T-cell (primary cell): ENCODE data around the gene STX16. TPM values are rescaled to one million over a fixed set of nuclear protein-coding genes. Genes with fewer than 3 reads are reported as not detected.

ENCODE experiments used
- ATAC-seq, 4 experiments: fragments of 200-7000 bp in 3 of 4; fragments of 150-1000 bp in 1 of 4; cut with Tn5 transposase; replicated peaks in 1 of 4; 1 replicate in 3 of 4; 2 replicates in 1 of 4; pipeline ENCODE4 v1.10.0; 2021; ENCODE audit warnings: moderate library complexity in 3 of 4, mild to moderate bottlenecking in 2 of 4, moderate number of reproducible peaks in 1 of 4
- CTCF ChIA-PET, 2 donors: fragments of 300-600 bp; sonication (Branson Sonifier 250); formaldehyde crosslinking; loops; one replicate each; lab custom pipeline; 2022; ENCODE audit warnings: antibody characterized with exemption in 2 of 2; lab: Charles Lee
- POLR2A ChIA-PET, 2 donors: fragments of 300-600 bp; sonication (Branson Sonifier 250); formaldehyde crosslinking; loops; one replicate each; lab custom pipeline; 2022; ENCODE audit warnings: antibody characterized with exemption in 2 of 2; lab: Charles Lee
- DNase-seq, 35 experiments: peaks; one replicate each; pipeline versions ENCODE4 v3.0.0 to v3.0.0-alpha.2; 2013 to 2023
- H3K27ac ChIP-seq: one replicate; pipeline ENCODE4 v1.5.1; 2013; ENCODE audit warnings: low read length
- H3K27me3 ChIP-seq, 2 experiments: replicated peaks in 1 of 2; 1 replicate in 1 of 2; 2 replicates in 1 of 2; pipeline versions ENCODE4 v1.6.1 to v1.7.0; 2013; ENCODE audit warnings: low read length in 1 of 2, mixed read lengths in 1 of 2; ENCODE audit not compliant: control insufficient read depth in 2 of 2, insufficient read depth in 2 of 2; ENCODE audit errors: extremely low read depth in 1 of 2
- H3K36me3 ChIP-seq, 2 donors: 1 replicate in 1 of 2; 2 replicates in 1 of 2; pipeline versions ENCODE4 v1.6.1 to v1.7.0; 2013; ENCODE audit warnings: low read length in 1 of 2; ENCODE audit not compliant: control insufficient read depth in 2 of 2, insufficient read depth in 1 of 2; ENCODE audit errors: extremely low read depth in 1 of 2
- H3K4me1 ChIP-seq, 2 experiments: 1 replicate in 1 of 2; 2 replicates in 1 of 2; pipeline versions ENCODE4 v1.6.1 to v1.7.0; 2013; ENCODE audit warnings: low read length in 2 of 2, mixed read lengths in 1 of 2; ENCODE audit not compliant: insufficient read depth in 2 of 2, control insufficient read depth in 1 of 2; ENCODE audit errors: extremely low read depth in 1 of 2
- H3K4me3 ChIP-seq, 2 donors: 1 replicate in 1 of 2; 2 replicates in 1 of 2; pipeline versions ENCODE4 v1.5.1 to v1.7.0; 2013; ENCODE audit warnings: mild to moderate bottlenecking in 2 of 2, low read length in 1 of 2, moderate library complexity in 1 of 2; ENCODE audit not compliant: control insufficient read depth in 1 of 2; ENCODE audit errors: extremely low read depth in 1 of 2
- H3K9me3 ChIP-seq: 2 replicates; pipeline ENCODE4 v1.7.0; 2013
- H3K27ac Mint-ChIP-seq, 2 donors: one replicate each; pipeline ENCODE4 v1.8.0; 2020 to 2021; ENCODE audit warnings: mild to moderate bottlenecking in 2 of 2, mixed read lengths in 2 of 2
- H3K27me3 Mint-ChIP-seq, 2 donors: one replicate each; pipeline ENCODE4 v1.8.0; 2021 to 2022; ENCODE audit warnings: mixed read lengths in 2 of 2
- H3K36me3 Mint-ChIP-seq: one replicate; pipeline ENCODE4 v1.8.0; 2021; ENCODE audit warnings: mixed read lengths
- H3K4me1 Mint-ChIP-seq, 3 donors: one replicate each; pipeline ENCODE4 v1.8.0; 2020 to 2022; ENCODE audit warnings: mixed read lengths in 3 of 3, mild to moderate bottlenecking in 1 of 3
- H3K4me3 Mint-ChIP-seq, 3 donors: one replicate each; pipeline ENCODE4 v1.8.0; 2020 to 2022; ENCODE audit warnings: mild to moderate bottlenecking in 3 of 3, mixed read lengths in 3 of 3, moderate library complexity in 3 of 3
- H3K9me3 Mint-ChIP-seq, 3 donors: one replicate each; pipeline ENCODE4 v1.8.0; 2020 to 2022; ENCODE audit warnings: mixed read lengths in 3 of 3
- WGBS: methylation state at CpG from one replicate; pipeline ENCODE4 v1.1.5; 2013; ENCODE audit warnings: missing lambda C conversion rate; ENCODE audit not compliant: insufficient coverage; 5-methylcytosine and 5-hydroxymethylcytosine counted together
- total RNA-seq, 35 experiments: library from RNA in 6 of 35; stranded (reverse) in 6 of 35; fragments of 120-200 nt in 1 of 35; gene quantifications; one replicate each; pipeline versions ENCODE4 v1.2.1 to v1.2.4 and lab custom pipeline; 2013 to 2026

Gene STX16
- total RNA-seq, 5 donors from 2014 or later (not counting 1 experiment from before 2014, with no cell fraction given), result 154 to 213 (median 178) TPM

- H3K27me3 ChIP-seq, result no peaks in the 10 kb centered on the region
- Mint-ChIP-seq H3K36me3 (peaks cover 53% of the 10 kb centered on the region), H3K27me3 (no peaks in the 10 kb centered on the region), H3K27ac (no peak overlapping the region), H3K4me3 (no peak overlapping the region), H3K4me1 (peaks cover 16 to 21% (median 19%) of the 10 kb centered on the region in 3 donors), H3K9me3 (no peaks in the 10 kb centered on the region)
- POLR2A ChIA-PET, result no interaction called here
- WGBS, result 100% methylated on average over 2 of the region's 4 CpGs
- DNase-seq (no peak), ATAC-seq (no peak)
- CTCF ChIA-PET, result interaction anchor here in 1 of 2 donors (1.4 kb wide), 1 partner anchor 12 kb away, joined by 3 read pairs; no protein-coding TSS in a partner anchor
- H3K9me3 ChIP-seq, result no peaks in the 10 kb centered on the region
- H3K27ac ChIP-seq, result no peak overlapping the region
- H3K4me3 ChIP-seq, result no peak overlapping the region
- no peaks in the 10 kb centered on the region for H3K4me1 ChIP-seq
- H3K36me3 ChIP-seq, result peaks cover 17 to 76% of the 10 kb centered on the region in 2 donors
Observed at GRCh38 chr20:58670659-58671058, 19.6 kb downstream of the STX16 start.

- Histone ChIP-seq H3K36me3 (peaks cover 14 to 78% of the 10 kb centered on the region in 2 donors), H3K27me3 (no peaks in the 10 kb centered on the region), H3K9me3 (no peaks in the 10 kb centered on the region), H3K27ac (no peak overlapping the region), H3K4me3 (no peak overlapping the region), H3K4me1 (no peaks in the 10 kb centered on the region)
- Mint-ChIP-seq H3K4me1 (peaks cover 0 to 7% (median 5%) of the 10 kb centered on the region in 3 donors), H3K27me3 (no peaks in the 10 kb centered on the region), H3K36me3 (peaks cover 51% of the 10 kb centered on the region), H3K9me3 (no peaks in the 10 kb centered on the region), H3K27ac (no peak overlapping the region), H3K4me3 (no peak overlapping the region)
- ChIA-PET CTCF (no interaction called here), POLR2A (interaction anchor here in 1 of 2 donors (1.1 kb wide), 1 partner anchor 504 kb away, joined by 4 read pairs; no protein-coding TSS in a partner anchor)
- 89% methylated on average over 8 of the region's 9 CpGs for WGBS
- DNase-seq (no peak), ATAC-seq (no peak)
Observed at GRCh38 chr20:58673119-58673518, 22.0 kb downstream of the STX16 start.

GRCh38 chr20:58675146-58675584, 24.1 kb downstream of the STX16 start:
- Mint-ChIP-seq H3K36me3 (peaks cover 55% of the 10 kb centered on the region), H3K4me1 (peaks cover 0 to 7% (median 4%) of the 10 kb centered on the region in 3 donors), H3K4me3 (no peak overlapping the region), H3K27me3 (no peaks in the 10 kb centered on the region), H3K9me3 (no peaks in the 10 kb centered on the region), H3K27ac (no peak overlapping the region)
- Histone ChIP-seq H3K36me3 (peaks cover 5 to 71% of the 10 kb centered on the region in 2 donors), H3K9me3 (no peaks in the 10 kb centered on the region), H3K4me1 (no peaks in the 10 kb centered on the region), H3K27ac (no peak overlapping the region), H3K4me3 (no peak overlapping the region), H3K27me3 (no peaks in the 10 kb centered on the region)
- 97% methylated on average over 18 of the region's 18 CpGs for WGBS
- ChIA-PET CTCF (interaction anchor here in 1 of 2 donors (0.6 kb wide), 1 partner anchor 19 kb away, joined by 4 read pairs; no protein-coding TSS in a partner anchor), POLR2A (no interaction called here)
- DNase-seq (no peak), ATAC-seq (no peak)

GRCh38 chr20:58675641-58676040, 24.6 kb downstream of the STX16 start:
- no peak overlapping the region for H3K27ac Mint-ChIP-seq
- POLR2A ChIA-PET, result no interaction called here
- no peak for ATAC-seq

GRCh38 chr20:58676161-58676560, 25.1 kb downstream of the STX16 start:
- CTCF ChIA-PET, result no interaction called here
- Histone ChIP-seq H3K36me3 (peaks cover 0 to 68% of the 10 kb centered on the region in 2 donors), H3K4me3 (no peak overlapping the region), H3K27me3 (no peaks in the 10 kb centered on the region), H3K27ac (no peak overlapping the region), H3K4me1 (no peaks in the 10 kb centered on the region), H3K9me3 (no peaks in the 10 kb centered on the region)
- POLR2A ChIA-PET, result no interaction called here
- H3K27ac Mint-ChIP-seq, result no peak overlapping the region
- peaks cover 0 to 7% (median 0%) of the 10 kb centered on the region in 3 donors for H3K4me1 Mint-ChIP-seq
- no peak for ATAC-seq
- no peak overlapping the region for H3K4me3 Mint-ChIP-seq
- H3K36me3 Mint-ChIP-seq, result peaks cover 57% of the 10 kb centered on the region
- H3K9me3 Mint-ChIP-seq, result no peaks in the 10 kb centered on the region
- H3K27me3 Mint-ChIP-seq, result no peaks in the 10 kb centered on the region
- WGBS, result over 99% methylated on average over 14 of the region's 19 CpGs
- DNase-seq, result no peak

More at GRCh38 chr20:58675641-58676040, 24.6 kb downstream of the STX16 start:
- Histone ChIP-seq H3K4me3 (no peak overlapping the region), H3K27ac (no peak overlapping the region), H3K4me1 (no peaks in the 10 kb centered on the region), H3K9me3 (no peaks in the 10 kb centered on the region), H3K27me3 (no peaks in the 10 kb centered on the region), H3K36me3 (peaks cover under 1 to 71% of the 10 kb centered on the region in 2 donors)
- 99% methylated on average over 11 of the region's 17 CpGs for WGBS
- peaks cover 0 to 7% (median 0%) of the 10 kb centered on the region in 3 donors for H3K4me1 Mint-ChIP-seq
- H3K36me3 Mint-ChIP-seq, result peaks cover 53% of the 10 kb centered on the region
- H3K27me3 Mint-ChIP-seq, result no peaks in the 10 kb centered on the region
- CTCF ChIA-PET, result interaction anchor here in 1 of 2 donors (0.6 kb wide), 1 partner anchor 20 kb away, joined by 4 read pairs; no protein-coding TSS in a partner anchor
- no peaks in the 10 kb centered on the region for H3K9me3 Mint-ChIP-seq
- no peak for DNase-seq
- H3K4me3 Mint-ChIP-seq, result no peak overlapping the region

GRCh38 chr20:58677079-58677604, 26.1 kb downstream of the STX16 start:
- Mint-ChIP-seq H3K4me1 (peaks cover 0 to 7% (median 0%) of the 10 kb centered on the region in 3 donors), H3K9me3 (no peaks in the 10 kb centered on the region), H3K27me3 (no peaks in the 10 kb centered on the region), H3K4me3 (no peak overlapping the region), H3K27ac (peak overlapping the region in 1 of 2 donors; percentile 16), H3K36me3 (peaks cover 57% of the 10 kb centered on the region)
- no peak overlapping the region for H3K27ac ChIP-seq
- no peak overlapping the region for H3K4me3 ChIP-seq
- DNase-seq, result no peak
- 100% methylated on average over 1 of the region's 5 CpGs for WGBS
- no peaks in the 10 kb centered on the region for H3K27me3 ChIP-seq
- no peak for ATAC-seq
- no peaks in the 10 kb centered on the region for H3K4me1 ChIP-seq
- H3K36me3 ChIP-seq, result peaks cover 0 to 64% of the 10 kb centered on the region in 2 donors
- ChIA-PET CTCF (no interaction called here), POLR2A (no interaction called here)
- H3K9me3 ChIP-seq, result no peaks in the 10 kb centered on the region
